ENCODE data around the gene XPO4.
"Not testable (repeated sequence)": the region's sequence is repeated elsewhere in the genome, so short reads cannot be mapped to it uniquely, and the experiment has no call there.

The XPO4 gene

DNA sequence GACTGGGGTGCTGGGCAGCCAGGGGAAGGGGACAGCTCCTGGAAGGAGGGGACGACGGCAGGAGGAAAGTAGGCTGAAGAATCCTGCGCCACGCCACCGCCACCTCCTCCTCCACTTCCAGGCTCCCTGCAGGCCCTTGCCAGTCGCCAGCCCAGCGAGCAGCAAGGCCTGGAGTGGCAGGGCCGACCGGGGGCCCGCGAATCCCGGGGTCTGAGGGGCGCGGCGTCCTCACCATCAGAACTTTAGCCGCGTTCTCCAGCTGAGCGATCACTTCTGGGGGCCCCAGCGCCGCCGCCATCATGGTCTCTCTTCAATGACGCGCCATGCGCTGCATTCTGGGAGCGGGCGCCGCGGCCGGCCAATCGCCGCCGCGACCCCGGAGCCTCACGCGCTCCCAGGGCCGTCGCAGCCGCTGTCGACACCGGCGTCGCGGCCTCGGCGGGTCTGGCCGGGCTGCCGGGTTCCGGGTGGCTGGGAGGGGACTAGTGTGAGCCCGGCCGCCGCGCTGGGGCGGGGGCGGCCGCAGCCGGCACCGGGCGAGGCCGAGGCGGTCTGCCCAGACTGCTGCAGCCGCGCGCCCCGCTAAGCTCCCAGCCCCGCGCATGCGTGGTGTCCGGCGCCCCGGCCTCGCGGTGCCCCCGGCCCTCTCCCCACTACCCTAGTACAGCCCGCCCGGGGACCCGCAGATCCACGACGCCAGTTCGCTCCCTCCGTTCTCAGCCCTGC lies at the start of gene XPO4:
Gene XPO4 (minus strand): TSS at position 309 of the 726 bp plus-strand sequence. CDS start 8 bp downstream, at position 301.
- TF ChIP-seq, protein P1, sequence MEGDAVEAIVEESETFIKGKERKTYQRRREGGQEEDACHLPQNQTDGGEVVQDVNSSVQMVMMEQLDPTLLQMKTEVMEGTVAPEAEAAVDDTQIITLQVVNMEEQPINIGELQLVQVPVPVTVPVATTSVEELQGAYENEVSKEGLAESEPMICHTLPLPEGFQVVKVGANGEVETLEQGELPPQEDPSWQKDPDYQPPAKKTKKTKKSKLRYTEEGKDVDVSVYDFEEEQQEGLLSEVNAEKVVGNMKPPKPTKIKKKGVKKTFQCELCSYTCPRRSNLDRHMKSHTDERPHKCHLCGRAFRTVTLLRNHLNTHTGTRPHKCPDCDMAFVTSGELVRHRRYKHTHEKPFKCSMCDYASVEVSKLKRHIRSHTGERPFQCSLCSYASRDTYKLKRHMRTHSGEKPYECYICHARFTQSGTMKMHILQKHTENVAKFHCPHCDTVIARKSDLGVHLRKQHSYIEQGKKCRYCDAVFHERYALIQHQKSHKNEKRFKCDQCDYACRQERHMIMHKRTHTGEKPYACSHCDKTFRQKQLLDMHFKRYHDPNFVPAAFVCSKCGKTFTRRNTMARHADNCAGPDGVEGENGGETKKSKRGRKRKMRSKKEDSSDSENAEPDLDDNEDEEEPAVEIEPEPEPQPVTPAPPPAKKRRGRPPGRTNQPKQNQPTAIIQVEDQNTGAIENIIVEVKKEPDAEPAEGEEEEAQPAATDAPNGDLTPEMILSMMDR (IDR thresholded peaks at IDR 0.05; ENCODE audit: borderline replicate concordance, insufficient read depth, low read depth, low read length), result no peak
- H3K4me3 ChIP-seq (ENCODE audit: low read depth, low read length), result peak within 1 kb of the TSS; percentile 98

DNA sequence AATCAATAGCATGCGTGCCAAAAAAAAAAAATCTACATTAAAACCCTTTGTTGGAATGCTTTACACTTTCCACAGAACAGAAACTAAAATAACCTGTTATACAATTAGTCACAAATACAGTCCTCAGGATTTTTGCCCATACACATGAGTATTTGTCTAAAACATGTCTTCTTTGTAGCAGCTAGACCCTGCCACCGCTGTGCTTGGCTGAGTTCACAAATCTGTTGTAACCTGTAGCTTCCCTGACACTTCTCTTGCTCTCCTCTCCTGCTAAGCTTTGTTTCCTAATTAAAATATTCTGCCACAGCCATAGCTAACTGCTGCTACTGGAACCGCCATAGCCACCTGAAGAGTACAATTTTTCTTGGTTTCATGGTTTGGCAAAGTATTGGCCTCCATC lies 45.5 kb upstream of the XPO4 start:
- not testable (repeated sequence) for H3K4me3 ChIP-seq (ENCODE audit: low read depth, low read length)

DNA sequence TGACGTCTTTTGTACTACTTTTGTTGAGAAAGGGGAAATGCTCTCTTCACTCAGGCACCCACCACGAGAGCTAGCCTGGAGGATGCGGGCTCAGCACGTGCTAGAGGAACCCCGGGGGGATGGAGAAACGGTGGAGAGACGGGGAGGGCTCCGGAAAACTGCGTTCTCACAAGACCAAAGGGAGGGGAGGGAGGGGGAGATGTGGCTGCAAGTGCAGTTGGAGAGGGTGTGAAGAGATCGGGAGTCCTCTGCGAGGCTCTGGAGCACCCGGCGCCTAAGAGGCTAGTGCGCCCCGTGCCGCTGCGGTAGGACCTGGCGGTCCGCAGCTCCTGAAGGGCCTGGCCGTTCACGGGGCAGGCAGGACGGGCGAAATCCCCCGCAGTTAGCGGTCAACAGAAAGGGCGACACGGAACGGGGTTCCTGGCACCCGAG lies 43.4 kb upstream of the XPO4 start:
- TF ChIP-seq, protein P1 (IDR thresholded peaks at IDR 0.05; ENCODE audit: borderline replicate concordance, insufficient read depth, low read depth, low read length), result no peak
- H3K4me3 ChIP-seq (ENCODE audit: low read depth, low read length), result no peak overlapping the region

DNA sequence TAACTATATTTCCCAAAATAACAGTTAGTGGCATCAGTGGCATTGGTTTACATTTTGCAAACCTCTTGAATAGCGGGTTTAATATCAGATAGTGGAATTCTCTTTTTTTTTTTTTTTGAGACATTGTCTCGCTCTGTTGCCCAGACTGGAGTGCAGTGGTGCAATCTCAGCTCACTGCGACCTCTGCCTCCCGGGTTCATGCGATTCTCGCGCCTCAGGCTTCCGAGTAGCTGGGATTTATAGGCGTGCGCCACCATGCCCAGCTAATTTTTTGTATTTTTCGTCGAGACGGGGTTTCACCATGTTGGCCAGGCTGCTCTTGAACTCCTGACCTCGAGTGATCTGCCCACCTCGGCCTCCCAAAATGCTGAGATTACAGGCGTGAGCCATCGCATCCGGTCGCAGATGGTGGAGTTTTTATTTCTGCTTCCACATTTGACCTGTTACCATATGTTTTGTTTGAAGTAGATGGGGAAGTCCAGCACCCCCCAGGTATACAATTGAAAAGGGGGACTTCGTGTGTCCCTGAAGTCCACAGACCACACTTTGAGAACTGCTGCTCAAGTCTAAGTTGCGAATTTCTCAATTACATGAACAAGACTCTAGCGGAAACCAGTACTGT lies 40.5 kb upstream of the XPO4 start:
- TF ChIP-seq, protein P1 (IDR thresholded peaks at IDR 0.05; ENCODE audit: borderline replicate concordance, insufficient read depth, low read depth, low read length), result no peak
- H3K4me3 ChIP-seq (ENCODE audit: low read depth, low read length), result no peak overlapping the region

DNA sequence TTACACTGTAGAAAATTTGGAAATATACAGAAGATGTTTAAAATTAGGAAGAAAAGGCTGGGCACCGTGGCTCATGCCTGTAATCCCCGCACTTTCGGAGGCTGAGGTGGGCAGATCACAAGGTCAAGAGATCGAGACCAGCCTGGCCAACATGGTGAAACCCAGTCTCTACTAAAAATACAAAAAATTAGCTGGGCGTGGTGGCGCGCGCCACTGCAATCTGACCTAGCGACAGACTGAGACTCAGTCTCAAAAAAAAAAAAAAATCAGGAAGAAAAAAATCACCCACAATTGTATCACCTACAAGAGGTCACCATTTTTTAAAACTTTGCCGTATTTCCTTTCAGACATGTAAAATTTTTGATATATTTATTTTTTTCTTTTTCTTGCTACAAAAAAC lies 38.0 kb upstream of the XPO4 start:
- not testable (repeated sequence) for H3K4me3 ChIP-seq (ENCODE audit: low read depth, low read length)

DNA sequence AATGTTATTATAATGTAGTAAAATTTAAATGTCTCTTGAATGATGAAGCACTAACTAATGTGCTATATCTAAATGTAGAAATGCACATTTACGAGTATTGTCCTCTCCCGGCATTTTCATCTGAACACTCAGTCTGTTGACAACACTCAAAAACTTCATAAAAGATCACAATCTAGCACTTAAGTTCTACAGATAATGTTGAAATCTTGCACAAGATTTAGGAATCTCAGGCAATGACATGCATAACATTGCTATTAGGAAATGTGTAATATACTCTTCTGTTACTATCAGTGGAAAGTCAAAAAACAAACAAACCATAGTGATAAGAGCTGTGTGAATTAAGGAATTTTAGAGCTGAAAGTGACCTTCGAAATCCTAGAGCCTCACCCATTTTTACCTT lies 37.5 kb upstream of the XPO4 start:
- TF ChIP-seq, protein P1 (IDR thresholded peaks at IDR 0.05; ENCODE audit: borderline replicate concordance, insufficient read depth, low read depth, low read length), result no peak
- no peak overlapping the region for H3K4me3 ChIP-seq (ENCODE audit: low read depth, low read length)

DNA sequence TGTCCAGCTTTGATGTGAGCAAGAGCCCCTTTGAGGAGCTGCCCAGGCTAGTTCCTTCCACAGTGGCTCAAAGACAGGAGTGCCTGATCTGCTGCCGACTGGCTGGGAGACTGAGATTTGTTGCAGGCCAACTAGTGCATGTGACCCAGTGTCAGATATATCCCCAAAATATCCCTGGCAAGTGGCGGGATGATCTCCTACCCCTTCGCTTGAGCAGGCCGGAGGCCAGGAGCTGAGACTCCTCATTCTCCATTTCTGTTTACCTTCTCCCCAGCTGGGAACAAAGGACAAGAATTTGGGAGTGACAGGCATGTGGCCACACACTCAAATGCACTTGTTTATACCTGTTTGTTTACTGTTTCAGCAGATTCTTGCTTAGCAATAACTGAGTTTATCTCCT lies 37.1 kb upstream of the XPO4 start:
- TF ChIP-seq, protein P1 (IDR thresholded peaks at IDR 0.05; ENCODE audit: borderline replicate concordance, insufficient read depth, low read depth, low read length), result no peak
- H3K4me3 ChIP-seq (ENCODE audit: low read depth, low read length), result no peak overlapping the region

DNA sequence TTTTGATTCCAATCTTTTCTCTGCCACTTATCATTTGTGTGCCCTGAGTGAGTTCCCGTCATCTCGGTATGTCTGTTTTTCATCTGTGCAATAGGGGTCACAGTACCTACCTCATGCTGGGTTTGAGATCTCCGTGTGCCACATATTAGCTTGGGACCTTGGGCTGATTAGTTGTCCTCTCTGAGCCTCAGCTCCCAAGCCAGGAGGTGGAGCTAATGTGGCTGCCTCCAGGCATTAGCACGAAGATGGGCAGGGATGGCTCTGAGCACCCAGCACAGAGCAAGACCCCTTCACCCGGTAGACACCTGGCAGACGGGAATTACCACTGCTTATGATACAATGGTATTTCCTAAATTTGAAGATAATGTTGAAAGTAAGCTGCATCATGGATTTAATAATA lies 35.8 kb upstream of the XPO4 start:
- no peak overlapping the region for H3K4me3 ChIP-seq (ENCODE audit: low read depth, low read length)
- TF ChIP-seq, protein P1 (IDR thresholded peaks at IDR 0.05; ENCODE audit: borderline replicate concordance, insufficient read depth, low read depth, low read length), result no peak
